ENCODE measurements around the gene PPFIA2. TPM values are rescaled to one million over a fixed set of nuclear protein-coding genes. Genes with fewer than 3 reads are reported as not detected.

The PPFIA2 gene
- total RNA-seq, 2 experiments from 2014 or later = not detected

DNA sequence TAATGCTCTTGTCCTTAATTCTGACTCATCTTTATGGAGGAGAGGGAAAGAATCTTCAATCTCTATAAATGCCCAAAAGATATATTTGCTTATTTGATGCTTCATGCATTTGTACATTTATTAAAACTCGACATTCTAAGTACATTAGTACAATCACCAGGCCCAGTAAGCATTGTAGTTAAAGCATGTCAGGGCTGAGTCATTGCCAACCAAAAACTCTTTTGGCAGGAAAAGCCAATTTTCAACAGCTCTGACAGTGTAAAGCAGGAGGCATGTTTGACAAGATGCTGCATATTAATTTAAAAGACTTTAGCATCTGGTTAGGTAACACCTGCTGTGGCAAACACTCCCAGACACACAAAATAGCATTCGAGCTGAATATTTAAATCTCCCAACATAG is 290.9 kb downstream of the PPFIA2 start:
- CTCF ChIA-PET = interaction anchor here (0.6 kb wide), 3 partner anchors 42 to 835 kb away, joined by 3 to 4 read pairs (median 3); no protein-coding TSS in a partner anchor
- no peak for ATAC-seq (ENCODE audit: poor library complexity)
- no peak overlapping the region for H3K27ac Mint-ChIP-seq

DNA sequence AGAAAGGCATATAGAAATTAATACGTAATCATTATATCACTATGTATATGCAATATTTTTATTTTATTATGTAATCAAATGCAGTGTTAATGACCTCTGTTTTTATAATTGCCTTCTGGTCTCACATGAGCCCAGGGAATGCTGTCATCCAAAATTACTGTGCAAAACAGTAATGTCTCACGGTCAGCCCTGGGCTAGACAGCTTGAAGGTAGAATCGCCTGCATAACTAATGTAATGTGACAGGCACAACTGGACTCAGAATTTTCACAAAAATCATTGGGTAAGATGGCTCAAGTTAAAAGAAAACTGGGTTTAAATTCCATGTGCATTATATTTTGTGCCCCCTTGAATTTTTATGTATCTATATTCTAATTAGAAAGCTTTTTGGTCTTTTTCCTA is 293.3 kb downstream of the PPFIA2 start:
- H3K9me3 Mint-ChIP-seq = no peaks in the 10 kb centered on the region

More for the DNA sequence above, 290.9 kb downstream of the PPFIA2 start:
- H3K36me3 Mint-ChIP-seq (ENCODE audit: low read depth) = no peaks in the 10 kb centered on the region
- Histone ChIP-seq H3K9me3 (ENCODE audit: control insufficient read depth in 1 of 2, insufficient read depth in 1 of 2, low read length in 2 of 2) (peaks cover 0 to 3% of the 10 kb centered on the region in 2 experiments), H3K4me1 (ENCODE audit: insufficient read depth, low read length) (no peaks in the 10 kb centered on the region), H3K36me3 (ENCODE audit: insufficient read depth, low read length) (no peaks in the 10 kb centered on the region), H3K27me3 (ENCODE audit: control insufficient read depth in 1 of 2, insufficient read depth in 2 of 2, low read length in 2 of 2) (no peaks in the 10 kb centered on the region), H3K4me3 (ENCODE audit: low read length) (no peak overlapping the region), H3K27ac (ENCODE audit: low read depth in 1 of 2, low read length in 2 of 2) (no peak overlapping the region)
- no peak for DNase-seq
- H3K4me1 Mint-ChIP-seq (ENCODE audit: low read depth) = no peaks in the 10 kb centered on the region
- no peaks in the 10 kb centered on the region for H3K9me3 Mint-ChIP-seq
- intact Hi-C loops (cut with DNase I, micrococcal nuclease) = no loop called here
- no peak overlapping the region for H3K4me3 Mint-ChIP-seq
- no peaks in the 10 kb centered on the region for H3K27me3 Mint-ChIP-seq
- TF ChIP-seq, protein P1, sequence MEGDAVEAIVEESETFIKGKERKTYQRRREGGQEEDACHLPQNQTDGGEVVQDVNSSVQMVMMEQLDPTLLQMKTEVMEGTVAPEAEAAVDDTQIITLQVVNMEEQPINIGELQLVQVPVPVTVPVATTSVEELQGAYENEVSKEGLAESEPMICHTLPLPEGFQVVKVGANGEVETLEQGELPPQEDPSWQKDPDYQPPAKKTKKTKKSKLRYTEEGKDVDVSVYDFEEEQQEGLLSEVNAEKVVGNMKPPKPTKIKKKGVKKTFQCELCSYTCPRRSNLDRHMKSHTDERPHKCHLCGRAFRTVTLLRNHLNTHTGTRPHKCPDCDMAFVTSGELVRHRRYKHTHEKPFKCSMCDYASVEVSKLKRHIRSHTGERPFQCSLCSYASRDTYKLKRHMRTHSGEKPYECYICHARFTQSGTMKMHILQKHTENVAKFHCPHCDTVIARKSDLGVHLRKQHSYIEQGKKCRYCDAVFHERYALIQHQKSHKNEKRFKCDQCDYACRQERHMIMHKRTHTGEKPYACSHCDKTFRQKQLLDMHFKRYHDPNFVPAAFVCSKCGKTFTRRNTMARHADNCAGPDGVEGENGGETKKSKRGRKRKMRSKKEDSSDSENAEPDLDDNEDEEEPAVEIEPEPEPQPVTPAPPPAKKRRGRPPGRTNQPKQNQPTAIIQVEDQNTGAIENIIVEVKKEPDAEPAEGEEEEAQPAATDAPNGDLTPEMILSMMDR (IDR thresholded peaks at IDR 0.05) = no peak
- POLR2A ChIA-PET = no interaction called here

DNA sequence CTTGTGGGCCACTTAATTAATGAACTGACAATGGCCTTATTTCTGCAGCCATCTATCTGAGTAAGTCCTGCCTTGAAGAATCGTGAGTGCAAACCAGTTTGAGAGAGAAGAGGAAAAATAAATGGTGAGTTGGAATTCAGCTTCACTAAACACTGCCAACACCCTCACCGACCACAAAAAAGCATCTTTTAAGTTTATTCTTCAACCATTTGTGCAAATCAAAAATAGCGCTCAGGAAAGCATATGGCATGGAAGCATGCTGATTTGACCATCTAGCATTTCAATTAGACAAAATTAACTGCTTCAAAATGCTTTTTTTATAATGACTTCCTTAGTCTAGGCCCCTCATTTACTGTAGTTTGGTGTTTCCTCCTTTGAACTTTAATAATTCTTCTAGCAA is 294.0 kb downstream of the PPFIA2 start:
- ATAC-seq (ENCODE audit: poor library complexity) (no peak), DNase-seq (no peak)
- Histone ChIP-seq H3K27me3 (ENCODE audit: control insufficient read depth in 1 of 2, insufficient read depth in 2 of 2, low read length in 2 of 2) (no peaks in the 10 kb centered on the region), H3K9me3 (ENCODE audit: control insufficient read depth in 1 of 2, insufficient read depth in 1 of 2, low read length in 2 of 2) (no peaks in the 10 kb centered on the region), H3K27ac (ENCODE audit: low read depth in 1 of 2, low read length in 2 of 2) (no peak overlapping the region), H3K4me3 (ENCODE audit: low read length) (no peak overlapping the region), H3K36me3 (ENCODE audit: insufficient read depth, low read length) (no peaks in the 10 kb centered on the region), H3K4me1 (ENCODE audit: insufficient read depth, low read length) (no peaks in the 10 kb centered on the region)
- POLR2A ChIA-PET = no interaction called here
- intact Hi-C loops (cut with DNase I, micrococcal nuclease) = no loop called here
- H3K27me3 Mint-ChIP-seq = no peaks in the 10 kb centered on the region
- H3K36me3 Mint-ChIP-seq (ENCODE audit: low read depth) = no peaks in the 10 kb centered on the region
- CTCF ChIA-PET = no interaction called here
- H3K27ac Mint-ChIP-seq = no peak overlapping the region
- no peaks in the 10 kb centered on the region for H3K9me3 Mint-ChIP-seq
- TF ChIP-seq, protein P1 (IDR thresholded peaks at IDR 0.05) = no peak
- H3K4me3 Mint-ChIP-seq = no peak overlapping the region
- no peaks in the 10 kb centered on the region for H3K4me1 Mint-ChIP-seq (ENCODE audit: low read depth)

More for the DNA sequence above, 293.3 kb downstream of the PPFIA2 start:
- Histone ChIP-seq H3K27me3 (ENCODE audit: control insufficient read depth in 1 of 2, insufficient read depth in 2 of 2, low read length in 2 of 2) (no peaks in the 10 kb centered on the region), H3K36me3 (ENCODE audit: insufficient read depth, low read length) (no peaks in the 10 kb centered on the region), H3K4me3 (ENCODE audit: low read length) (no peak overlapping the region), H3K9me3 (ENCODE audit: control insufficient read depth in 1 of 2, insufficient read depth in 1 of 2, low read length in 2 of 2) (no peaks in the 10 kb centered on the region), H3K4me1 (ENCODE audit: insufficient read depth, low read length) (no peaks in the 10 kb centered on the region), H3K27ac (ENCODE audit: low read depth in 1 of 2, low read length in 2 of 2) (no peak overlapping the region)
- Mint-ChIP-seq H3K27me3 (no peaks in the 10 kb centered on the region), H3K4me3 (no peak overlapping the region), H3K36me3 (ENCODE audit: low read depth) (no peaks in the 10 kb centered on the region), H3K27ac (no peak overlapping the region), H3K4me1 (ENCODE audit: low read depth) (no peaks in the 10 kb centered on the region)
- TF ChIP-seq, protein P1 (IDR thresholded peaks at IDR 0.05) = no peak
- intact Hi-C loops (cut with DNase I, micrococcal nuclease) = no loop called here
- DNase-seq (no peak), ATAC-seq (ENCODE audit: poor library complexity) (no peak)
- ChIA-PET POLR2A (no interaction called here), CTCF (no interaction called here)
